Endothelial cell of umbilical vein (primary cell): ENCODE data around the gene SMAP1. TPM values are rescaled to one million over a fixed set of nuclear protein-coding genes. Genes with fewer than 3 reads are reported as not detected.

Experiments used
- BruUV-seq: library from RNA; stranded (reverse); fragments of 400-500 nt; replicated peaks from 2 replicates; lab custom pipeline; 2021; lab: Mats Ljungman, UMichigan
- CTCF ChIA-PET: fragments of 300-600, 350-600 bp; sonication (Branson Sonifier 250); formaldehyde crosslinking; loops from one replicate; lab custom pipeline; 2021; ENCODE audit warnings: antibody characterized with exemption, inconsistent platforms; lab: Charles Lee
- POLR2A ChIA-PET: fragments of 300-600, 350-600 bp; sonication (Branson Sonifier 250); formaldehyde crosslinking; loops from one replicate; lab custom pipeline; 2021; ENCODE audit warnings: antibody characterized with exemption, inconsistent platforms; lab: Charles Lee
- DNase-seq: peaks from one replicate; pipeline ENCODE4 v3.0.0-alpha.2; 2011; ENCODE audit warnings: low read depth, low spot score
- FAIRE-seq: peaks from 2 replicates; lab custom pipeline; 2011; peaks lifted over from hg19 to GRCh38; lab: Jason Lieb, UNC
- H2AFZ ChIP-seq: 2 replicates; pipeline ENCODE4 v1.6.0; 2012; ENCODE audit warnings: low read depth, low read length, control low read depth, inconsistent platforms
- H3K27ac ChIP-seq: 2 replicates; pipeline ENCODE4 v1.5.1; 2011; ENCODE audit warnings: low read depth, mild to moderate bottlenecking, control low read depth, low read length, moderate library complexity; ENCODE audit not compliant: insufficient read depth
- H3K27me3 ChIP-seq, 2 experiments: 2 replicates each; pipeline versions ENCODE4 v1.6.0 to v1.6.1; 2011; ENCODE audit warnings: low read length in 2 of 2, mixed read lengths in 1 of 2; ENCODE audit not compliant: control insufficient read depth in 2 of 2, insufficient read depth in 2 of 2
- H3K36me3 ChIP-seq, 2 experiments: 2 replicates in 1 of 2; 3 replicates in 1 of 2; pipeline ENCODE4 v1.5.1; 2011; ENCODE audit warnings: low read length in 2 of 2, mild to moderate bottlenecking in 1 of 2, moderate library complexity in 1 of 2; ENCODE audit not compliant: control insufficient read depth in 2 of 2, insufficient read depth in 2 of 2; ENCODE audit errors: extremely low read depth in 1 of 2
- H3K4me1 ChIP-seq: 3 replicates; pipeline ENCODE4 v1.5.1; 2011; ENCODE audit warnings: mild to moderate bottlenecking, low read length; ENCODE audit not compliant: control insufficient read depth, insufficient read depth; ENCODE audit errors: extremely low read depth
- H3K4me2 ChIP-seq: 2 replicates; pipeline ENCODE4 v1.6.1; 2011; ENCODE audit warnings: low read length, control low read depth, mixed read lengths; ENCODE audit not compliant: insufficient read depth
- H3K4me3 ChIP-seq, 3 experiments: fragments of 200-600 bp in 1 of 3; sonication (generic), shearing (Covaris generic) in 1 of 3; replicated peaks in 1 of 3; 2 replicates each; pipeline ENCODE4 v1.5.1; 2011 to 2016; ENCODE audit warnings: control low read depth in 3 of 3, low read length in 3 of 3, mild to moderate bottlenecking in 2 of 3, inconsistent platforms in 1 of 3, low read depth in 1 of 3, moderate library complexity in 1 of 3; ENCODE audit not compliant: insufficient read depth in 1 of 3
- H3K79me2 ChIP-seq: 2 replicates; pipeline ENCODE4 v1.6.0; 2012; ENCODE audit warnings: low read length, inconsistent platforms; ENCODE audit not compliant: control insufficient read depth, insufficient read depth
- H3K9ac ChIP-seq: replicated peaks from 2 replicates; pipeline ENCODE3; 2011; ENCODE audit warnings: low read length, control low read depth; ENCODE audit not compliant: insufficient read depth; ENCODE audit errors: extremely low read depth
- H3K9me1 ChIP-seq: replicated peaks from 3 replicates; pipeline ENCODE4 v1.6.0; 2011; ENCODE audit warnings: mild to moderate bottlenecking, low read length; ENCODE audit not compliant: control insufficient read depth, insufficient read depth; ENCODE audit errors: extremely low read depth
- H3K9me3 ChIP-seq: replicated peaks from 2 replicates; pipeline ENCODE4 v1.5.1; 2012; ENCODE audit warnings: low read length, inconsistent platforms; ENCODE audit not compliant: control insufficient read depth, insufficient read depth
- H4K20me1 ChIP-seq: replicated peaks from 2 replicates; pipeline ENCODE3; 2011; ENCODE audit warnings: mild to moderate bottlenecking, low read length; ENCODE audit not compliant: control insufficient read depth, insufficient read depth; ENCODE audit errors: extremely low read depth
- CTCF ChIP-seq, 2 donors: IDR thresholded peaks; 1 replicate in 1 of 2; 2 replicates in 1 of 2; pipeline ENCODE4 v1.5.1; 2011; ENCODE audit warnings: low read length in 2 of 2, mild to moderate bottlenecking in 2 of 2, moderate library complexity in 2 of 2, control low read depth in 1 of 2, inconsistent platforms in 1 of 2, low read depth in 1 of 2; ENCODE audit not compliant: insufficient read depth in 1 of 2; ENCODE audit errors: extremely low read depth in 1 of 2
- EZH2 ChIP-seq: IDR thresholded peaks from 2 replicates; pipeline ENCODE4 v1.6.1; 2012; ENCODE audit warnings: borderline replicate concordance, low read depth, mild to moderate bottlenecking, moderate library complexity, low read length, inconsistent platforms; ENCODE audit not compliant: severe bottlenecking
- FOS ChIP-seq: IDR thresholded peaks from 2 replicates; pipeline ENCODE4 v1.6.1; 2011; ENCODE audit warnings: mild to moderate bottlenecking, low read length, moderate library complexity, borderline replicate concordance; ENCODE audit not compliant: insufficient read depth
- MAX ChIP-seq: IDR thresholded peaks from 2 replicates; pipeline ENCODE4 v1.6.1; 2011; ENCODE audit not compliant: insufficient read depth, insufficient read length
- POLR2A ChIP-seq: IDR thresholded peaks from 2 replicates; pipeline ENCODE4 v1.6.1; 2012; ENCODE audit warnings: low read depth, mild to moderate bottlenecking, control low read depth, low read length
- POLR2AphosphoS5 ChIP-seq: IDR thresholded peaks from 2 replicates; pipeline ENCODE4 v1.6.1; 2012; ENCODE audit warnings: low read depth, mild to moderate bottlenecking, control low read depth, low read length, moderate library complexity; ENCODE audit not compliant: insufficient read depth
- dilution Hi-C: fragments of 300-500 bp; cut with MboI; formaldehyde crosslinking; loops from one replicate; pipeline ENCODE4 v1.15.0; 2019; ENCODE audit warnings: low sequenced_read_pairs; ENCODE audit not compliant: extremely low pct_ligation_motif_present
- intact Hi-C: fragments of 100-400 bp; cut with micrococcal nuclease; formaldehyde crosslinking; loops from one replicate; pipeline ENCODE4 v1.10.0; 2022
- polyA plus RNA-seq, 4 experiments: library from polyadenylated mRNA; depleted of rRNA in 3 of 4; stranded (reverse) in 3 of 4; unstranded in 1 of 4; fragments of >200 nt; gene quantifications; 2 replicates each; pipeline versions ENCODE4 v1.2.1 to v1.2.3, GENCODE V29; 2011 to 2012; ENCODE audit warnings: missing spikeins in 1 of 4
- total RNA-seq: library from RNA; stranded (reverse); gene quantifications from 2 replicates; pipeline ENCODE4 v1.2.3, GENCODE V29; 2021

The SMAP1 gene
- total and polyA plus RNA-seq, 2 donors (not counting 3 experiments of a cell fraction or from before 2014, with no cell fraction given): 14.6 to 24.6 TPM

- no peak overlapping the region for H3K4me3 ChIP-seq
- FAIRE-seq: no peak
- H4K20me1 ChIP-seq: no peaks in the 10 kb centered on the region
- no peaks in the 10 kb centered on the region for H3K9me1 ChIP-seq
- intact Hi-C loops: no loop called here
- H3K27me3 ChIP-seq: no peaks in the 10 kb centered on the region
- no peak overlapping the region for H3K9ac ChIP-seq
- ChIA-PET CTCF (interaction anchor here (1.3 to 5.8 kb wide), 3 partner anchors 11 to 363 kb away, joined by 3 to 30 read pairs (median 7); no protein-coding TSS in a partner anchor), POLR2A (no interaction called here)
- H3K4me1 ChIP-seq: peaks cover 18% of the 10 kb centered on the region
- no peaks in the 10 kb centered on the region for H3K36me3 ChIP-seq
- no peak overlapping the region for H3K4me2 ChIP-seq
- H3K27ac ChIP-seq: no peak overlapping the region
- H3K79me2 ChIP-seq: peaks cover 62% of the 10 kb centered on the region
- no TSS peak for BruUV-seq
- DNase-seq: no peak
- H2AFZ ChIP-seq: no peak overlapping the region
- TF ChIP-seq FOS (no peak), POLR2A (no peak), CTCF (IDR thresholded peaks at IDR 0.05; ENCODE audit: extremely low read depth in 1 of 2, insufficient read depth in 1 of 2, low read depth in 1 of 2, low read length in 2 of 2) (no peak), POLR2AphosphoS5 (no peak), EZH2 (no peak), MAX (no peak)
- dilution Hi-C loops: no loop called here
- H3K9me3 ChIP-seq: no peaks in the 10 kb centered on the region
Measured at GRCh38 chr6:70673054-70673453, 5.4 kb downstream of the SMAP1 start.
